DMS114 treated with DMSO at 0.1 percent for 48 hours (cell line): ENCODE measurements around the gene C4orf36.

Source experiments
- DNase-seq: peaks from one replicate; lab custom pipeline; 2025; ENCODE audit not compliant: unreplicated experiment; lab: John Stamatoyannopoulos, UW

The C4orf36 gene, protein sequence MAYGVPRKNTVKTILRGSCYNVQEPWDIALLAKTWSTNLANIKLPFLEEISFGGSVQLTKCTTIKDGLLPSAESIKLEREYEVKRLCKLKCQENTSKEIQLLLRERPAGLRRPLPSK

DNA sequence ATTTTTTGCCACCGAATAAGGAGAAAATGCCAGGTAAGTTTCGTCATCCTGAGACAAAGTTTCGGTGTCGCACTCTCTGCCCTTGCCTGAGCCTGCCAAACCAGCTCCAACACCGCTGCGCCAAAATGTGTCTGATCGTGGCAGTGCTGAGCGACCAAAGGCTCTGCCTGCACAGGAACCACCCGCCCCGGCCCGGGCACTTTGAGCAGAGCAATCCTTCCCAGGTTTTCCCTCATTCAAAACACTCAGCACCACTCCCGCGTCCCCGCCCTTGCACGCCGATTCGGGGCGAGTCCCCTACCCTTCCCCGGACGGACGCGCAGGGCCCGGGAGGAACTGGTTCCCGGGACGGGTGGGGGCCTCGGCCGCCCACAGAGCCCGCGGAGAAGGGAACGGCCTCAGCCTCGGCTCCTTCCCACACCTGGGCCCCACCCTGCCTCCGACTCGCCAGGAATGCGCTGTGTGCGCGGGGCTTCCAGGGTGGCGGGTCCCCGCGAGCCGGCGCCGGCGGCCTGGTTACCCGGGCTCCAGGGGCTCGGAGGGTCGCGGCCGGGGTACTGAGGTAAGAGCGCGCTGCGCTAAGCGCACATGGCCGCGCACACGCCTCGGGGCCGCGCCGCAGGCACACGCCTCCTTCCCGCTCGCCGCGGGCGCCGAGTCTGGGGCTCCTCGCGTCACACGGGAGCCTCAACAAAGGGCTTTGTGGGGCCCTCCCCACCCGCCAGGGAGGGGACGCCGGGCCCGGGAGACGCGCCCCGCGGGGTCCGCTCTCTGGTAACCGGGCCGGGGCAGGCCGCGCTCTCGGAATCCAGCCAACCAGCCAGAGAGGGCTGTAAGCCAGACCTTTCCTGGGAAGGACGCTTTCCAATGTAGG is at the start of gene C4orf36:
C4orf36 (minus strand) TSS at position 661 of the 874 bp plus-strand sequence. CDS start 902 bp downstream, outside the sequence.
- DNase-seq: no peak

DNA sequence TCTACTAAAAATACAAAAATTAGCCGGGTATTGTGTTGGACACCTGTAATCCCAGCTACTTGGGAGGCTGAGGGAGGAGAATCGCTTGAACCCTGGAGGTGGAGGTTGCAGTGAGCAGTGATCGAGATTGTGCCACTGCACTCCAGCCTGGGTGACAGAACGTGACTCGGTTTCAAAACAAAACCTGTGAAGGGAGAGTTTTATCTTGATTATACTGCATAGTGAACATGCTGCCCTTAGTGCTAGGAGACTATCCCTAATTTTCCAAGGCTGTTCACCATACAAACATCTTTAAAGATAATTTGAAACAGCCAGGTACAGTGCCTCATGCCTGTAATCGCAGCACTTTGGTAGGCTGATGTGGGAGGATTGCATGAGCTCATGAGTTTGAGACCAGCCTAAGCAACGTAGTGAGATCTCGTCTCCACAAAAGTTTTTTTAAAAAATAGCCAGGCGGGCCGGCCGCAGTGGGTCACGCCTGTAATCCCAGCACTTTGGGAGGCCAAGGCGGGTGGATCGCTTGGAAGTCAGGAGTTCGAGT is 48.8 kb upstream of the C4orf36 start:
- DNase-seq: no peak

DNA sequence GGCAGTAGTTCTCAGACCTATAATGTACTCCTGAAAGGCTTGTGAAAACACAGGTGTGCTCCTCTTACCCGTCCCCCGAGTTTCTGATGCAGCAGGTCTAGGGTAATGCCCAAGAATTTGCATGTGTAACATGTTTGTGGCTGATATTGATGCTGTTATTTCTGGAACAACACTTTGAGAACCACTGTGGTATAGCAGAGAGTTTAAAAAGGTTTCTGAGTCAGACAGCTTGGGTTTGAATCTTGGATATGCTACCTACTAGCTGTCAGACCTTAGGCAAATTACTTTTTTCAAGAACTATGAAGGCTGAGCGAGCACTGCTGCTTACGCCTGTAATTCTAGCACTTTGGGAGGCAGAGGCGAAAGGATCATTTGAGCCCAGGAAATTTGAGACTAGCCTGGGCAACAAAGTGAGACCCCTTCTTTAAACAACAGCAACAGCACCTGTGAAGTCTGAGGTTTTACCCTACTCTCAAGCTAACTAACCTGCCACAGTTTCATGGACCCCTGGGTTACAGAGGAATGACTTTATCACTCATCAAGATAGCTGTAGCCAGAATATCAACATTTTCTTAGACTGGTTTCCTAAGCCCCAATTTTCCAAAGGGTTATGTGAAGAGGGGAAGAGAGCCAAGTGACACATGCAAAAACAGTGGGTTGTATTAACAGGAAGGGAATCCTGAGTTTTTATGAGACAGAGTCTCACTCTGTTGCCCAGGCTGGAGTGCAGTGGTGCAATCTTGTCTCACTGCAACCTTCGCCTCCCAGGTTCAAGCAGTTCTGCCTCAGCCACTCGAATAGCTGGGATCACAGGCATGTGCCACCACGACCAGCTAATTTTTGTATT is 47.7 kb upstream of the C4orf36 start:
- no peak for DNase-seq

DNA sequence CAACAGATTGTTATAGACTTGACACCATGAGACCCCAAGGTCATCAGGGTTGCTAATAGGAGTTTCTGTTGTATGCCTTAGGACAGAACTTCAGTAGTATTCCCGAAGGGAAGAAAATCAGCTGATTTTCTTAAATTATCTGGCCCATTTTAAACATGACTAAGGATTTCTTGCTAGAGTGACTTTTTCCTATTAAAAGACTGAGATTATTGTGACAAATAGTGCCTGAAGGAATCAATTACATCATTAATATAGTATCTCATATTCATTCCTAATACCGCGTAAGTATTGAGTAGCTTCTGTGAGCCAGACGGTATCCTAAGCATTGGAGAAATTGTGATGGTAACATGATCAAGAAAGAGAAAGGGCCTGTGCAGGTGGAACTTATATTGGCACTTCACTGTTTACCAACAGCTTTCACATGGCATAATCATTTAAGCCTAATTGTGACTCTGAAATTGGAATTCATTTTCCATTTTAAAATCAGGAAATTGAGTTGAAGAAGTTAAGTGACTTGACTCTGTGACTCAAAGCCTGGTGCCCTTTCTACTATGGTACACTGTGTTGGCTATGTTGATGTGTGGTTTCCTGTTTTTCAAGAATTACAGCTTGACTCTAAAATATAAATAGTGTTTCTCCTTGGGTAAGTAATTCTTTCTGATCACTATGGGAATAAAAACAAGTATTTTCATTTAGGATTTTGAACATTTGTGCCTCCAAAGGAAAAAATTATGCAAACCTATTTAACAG is 46.7 kb upstream of the C4orf36 start:
- no peak for DNase-seq

DNA sequence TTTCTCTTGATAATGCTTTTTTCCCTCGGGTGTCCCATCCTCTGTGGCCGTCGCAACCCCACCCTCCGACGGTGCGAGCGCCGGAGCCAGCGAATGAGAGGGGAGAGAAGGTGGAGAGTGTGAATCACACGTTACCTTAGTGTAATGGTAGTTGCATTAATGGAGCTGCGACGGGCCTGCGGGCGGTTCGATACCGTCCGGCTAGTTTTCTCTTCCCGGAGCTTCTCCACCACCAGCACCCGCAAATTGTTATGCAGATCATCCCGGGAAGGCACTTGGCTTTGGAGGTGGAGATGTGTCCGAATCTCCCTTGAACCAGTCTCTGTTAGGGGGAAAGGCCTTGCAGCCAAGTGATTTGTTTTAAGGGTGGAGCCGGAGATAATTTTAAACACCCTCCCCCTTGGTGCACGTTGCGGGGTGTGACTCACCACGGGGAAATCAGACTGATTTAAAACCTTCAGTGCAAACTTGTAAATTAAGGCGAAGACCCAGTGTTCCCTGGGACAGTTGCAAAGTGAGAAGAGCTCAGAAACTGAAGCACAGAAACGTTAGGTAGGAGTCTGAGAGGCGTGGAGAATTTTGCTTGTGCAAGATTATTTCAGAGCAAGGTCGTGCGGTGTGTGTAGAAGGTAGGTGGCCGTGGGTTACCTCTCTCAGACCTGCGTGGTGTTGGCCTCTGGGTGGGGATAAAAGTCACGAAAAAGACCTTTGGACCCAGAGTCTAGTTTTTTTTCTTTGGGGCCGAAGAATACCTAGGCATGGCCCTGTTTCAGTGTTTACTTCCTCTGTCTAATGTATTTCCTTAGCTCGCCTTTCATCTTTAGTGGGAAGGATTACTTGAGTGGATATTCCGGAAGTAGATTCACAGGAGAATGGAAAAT is 43.9 kb upstream of the C4orf36 start:
- no peak for DNase-seq

DNA sequence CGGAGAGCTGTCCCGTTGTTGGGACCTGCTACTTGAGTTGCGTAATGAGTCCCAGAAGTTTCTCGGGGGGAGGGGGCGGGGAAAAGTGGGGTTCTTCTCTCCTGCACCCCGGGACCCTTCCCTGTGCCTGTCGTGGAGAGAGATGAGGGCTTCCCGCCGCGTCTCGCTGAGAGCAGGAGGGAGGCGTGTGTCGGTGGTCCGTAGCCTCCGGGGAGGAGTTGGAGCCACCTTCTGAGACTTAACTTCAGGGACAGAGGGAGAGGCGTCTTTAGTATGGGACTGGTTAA is 43.3 kb upstream of the C4orf36 start:
- no peak for DNase-seq

DNA sequence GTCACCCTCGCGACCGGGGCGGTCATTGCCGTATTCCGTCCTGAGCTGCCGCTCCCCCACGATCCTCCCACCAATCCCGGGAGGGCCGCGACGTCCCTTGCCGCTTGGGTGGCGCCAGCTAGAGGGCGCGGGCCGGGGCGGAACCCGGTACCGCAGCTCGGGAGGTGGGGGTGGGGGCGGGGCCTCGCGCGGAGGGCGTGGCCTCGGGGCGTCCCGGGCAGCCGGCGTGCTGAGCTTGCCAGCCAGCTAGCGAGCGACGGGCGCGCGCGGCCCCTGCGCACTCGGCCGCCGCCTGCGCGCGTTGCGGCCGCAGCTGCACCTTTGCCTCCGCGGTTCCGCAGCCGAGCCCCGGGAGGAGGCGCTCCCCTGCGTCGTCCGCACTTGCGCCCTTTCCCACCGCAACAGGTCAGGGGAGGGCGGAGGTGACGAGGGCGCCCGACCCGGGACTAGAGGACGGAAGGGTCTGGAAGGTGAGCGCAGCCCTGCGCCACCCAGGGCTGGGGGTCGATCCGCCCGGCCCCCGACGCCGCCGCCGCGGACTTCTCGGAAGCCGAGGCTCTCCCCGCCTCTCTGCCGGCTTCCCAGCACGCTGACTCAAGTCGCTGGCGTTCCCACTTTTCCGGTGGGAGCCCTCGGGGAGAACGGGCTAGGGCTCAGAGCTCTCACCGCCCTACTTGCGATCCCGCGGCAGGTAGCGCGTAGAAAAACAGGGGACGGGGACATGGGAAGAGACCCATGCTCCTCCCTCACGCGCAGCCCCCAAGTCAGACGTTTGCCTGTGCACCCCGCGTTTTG is 42.7 kb upstream of the C4orf36 start, which contains the start of gene AFF1:
AFF1 (plus strand) TSS at position 241 of the 795 bp plus-strand sequence. CDS start 13,523 bp downstream, outside the sequence.
- peak; percentile 53 for DNase-seq

DNA sequence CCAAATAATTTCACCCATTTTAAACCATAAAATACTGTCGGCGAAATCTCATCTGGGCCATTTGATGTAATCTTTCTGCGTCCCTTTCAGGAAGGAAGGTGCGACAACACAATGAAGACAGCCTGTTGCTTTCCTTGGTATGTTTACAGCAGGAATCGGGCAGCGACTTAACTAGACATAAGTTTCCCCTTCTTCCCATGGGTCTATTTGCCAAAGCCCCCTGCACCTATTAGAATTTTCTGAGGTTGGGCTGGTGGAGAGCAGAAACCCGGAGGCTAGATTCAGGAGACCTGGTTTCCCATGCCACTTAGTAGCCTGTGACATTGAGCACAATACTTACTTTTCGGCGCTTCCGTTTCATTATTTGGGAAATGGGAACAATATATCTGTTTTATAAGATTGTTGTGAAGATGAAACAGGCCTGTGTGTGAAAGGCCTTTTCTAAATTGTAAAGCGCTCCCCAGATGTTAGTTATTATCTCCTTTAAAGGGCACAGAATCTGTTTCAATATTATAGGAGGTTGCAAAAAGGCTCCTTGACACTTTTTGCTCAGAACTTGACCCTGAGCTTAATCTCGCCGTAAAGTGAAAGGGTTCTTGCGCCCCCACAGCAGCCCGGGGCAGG is 42.0 kb upstream of the C4orf36 start:
- no peak for DNase-seq

DNA sequence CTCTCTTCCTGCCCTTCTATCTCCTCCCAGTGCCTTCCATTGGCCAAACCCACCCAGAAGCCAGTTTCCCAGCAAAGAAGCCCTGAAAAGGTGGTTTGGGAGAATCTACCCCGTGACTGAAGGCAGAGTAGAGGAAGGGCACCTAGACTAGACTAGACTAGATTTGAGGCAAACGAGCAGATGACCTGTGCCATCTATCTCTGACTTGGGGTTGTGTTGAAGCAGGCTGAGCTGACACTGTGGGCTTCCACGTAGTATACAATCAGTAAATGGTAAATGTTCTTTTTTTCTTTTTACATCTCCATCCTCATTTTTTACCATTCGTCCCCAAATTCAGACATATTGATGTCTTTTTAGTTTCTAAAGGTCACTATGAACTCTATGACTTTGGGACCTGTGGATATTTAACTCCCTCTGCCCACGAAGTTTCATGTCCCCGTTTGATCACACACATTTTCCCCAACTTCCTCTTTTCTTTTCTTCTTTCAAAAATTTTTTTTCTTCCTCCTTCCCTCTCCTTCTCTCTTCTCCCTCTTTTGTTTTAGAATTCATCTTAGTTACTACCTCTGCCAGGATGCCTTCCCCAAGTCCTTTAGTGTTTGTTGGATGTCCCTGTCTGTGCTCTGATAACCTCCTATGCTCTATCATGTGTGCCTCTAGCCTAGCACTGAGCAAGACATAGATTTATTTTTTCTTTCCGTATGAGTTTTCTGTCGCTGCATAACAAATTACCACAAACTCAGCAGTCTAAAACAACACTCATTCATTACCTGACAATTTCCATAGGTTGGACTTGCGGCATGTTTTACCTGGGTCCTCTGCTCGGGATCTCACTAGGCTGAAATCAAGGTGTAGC is 36.4 kb upstream of the C4orf36 start:
- DNase-seq: no peak

DNA sequence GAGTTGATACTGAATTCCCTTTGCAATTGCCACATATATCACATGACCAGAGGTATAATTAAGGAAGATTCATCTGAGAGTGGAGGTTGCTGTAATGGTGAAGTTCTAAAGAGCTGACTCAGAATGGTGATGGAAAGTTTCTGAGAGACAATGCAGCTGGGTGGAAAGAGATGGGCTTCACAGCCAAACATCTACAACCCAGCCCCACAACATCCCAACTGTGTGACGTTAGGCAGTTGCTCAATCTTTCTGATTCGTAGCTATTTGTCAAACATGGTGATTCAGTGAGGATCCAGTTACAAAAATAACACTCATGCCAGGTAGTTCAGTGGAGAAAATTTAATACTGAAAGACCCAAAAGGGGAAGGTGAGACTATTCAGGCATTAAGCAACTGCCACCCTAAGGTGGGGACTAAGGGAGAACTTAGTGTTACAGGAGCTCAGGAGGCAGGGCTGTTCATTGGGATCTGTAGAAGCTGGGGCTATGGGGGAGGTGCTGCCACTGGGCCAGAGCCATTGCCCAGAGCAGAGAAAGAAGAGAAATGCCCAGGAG is 35.7 kb upstream of the C4orf36 start:
- DNase-seq: no peak

DNA sequence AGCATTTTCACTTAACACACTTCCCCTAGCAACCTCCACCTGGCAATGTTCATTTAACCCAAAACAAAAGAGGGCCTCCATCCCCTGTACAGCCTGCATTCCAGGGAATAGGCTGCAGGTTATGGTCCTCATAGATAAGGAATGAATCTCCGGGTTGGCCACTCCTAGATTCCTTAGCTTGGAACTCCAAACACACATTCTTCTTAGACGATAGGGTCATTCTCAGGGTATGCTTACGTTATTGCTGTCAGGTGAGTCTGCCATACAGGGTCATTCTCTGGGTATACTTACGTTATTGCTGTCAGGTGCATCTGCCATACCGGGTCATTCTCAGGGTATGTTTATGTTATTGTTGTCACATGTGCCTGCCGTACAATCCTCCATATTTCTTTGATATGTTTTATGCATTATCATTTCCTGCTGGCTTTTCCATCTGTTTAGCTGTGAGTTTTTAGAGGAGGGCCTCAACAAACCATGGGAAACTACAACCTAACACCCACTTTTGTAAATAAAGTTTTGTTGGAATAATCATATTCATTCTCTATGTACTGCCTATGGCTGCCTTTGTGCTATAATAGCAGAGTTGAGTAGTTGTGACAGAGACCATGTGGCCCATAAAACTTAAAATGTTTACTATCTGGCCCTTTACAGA is 34.3 kb upstream of the C4orf36 start:
- no peak for DNase-seq

DNA sequence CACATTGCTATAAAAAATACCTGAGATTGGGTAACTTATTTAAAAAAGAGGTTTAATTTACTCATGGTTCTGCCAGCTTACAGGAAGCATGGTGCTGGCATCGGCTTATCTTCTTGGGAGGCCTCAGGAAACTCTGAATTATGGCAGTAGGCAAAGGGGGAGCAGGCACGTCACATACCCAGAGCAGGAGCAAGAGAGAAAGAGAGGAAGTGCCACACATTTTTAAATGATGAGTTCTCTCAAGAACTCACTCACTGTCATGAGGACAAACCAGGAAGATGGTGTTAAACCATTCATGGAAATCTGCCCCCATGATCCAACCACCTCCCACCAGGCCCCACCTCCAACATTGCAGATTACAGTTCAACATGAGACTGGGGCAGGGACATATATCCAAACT is 32.6 kb upstream of the C4orf36 start:
- no peak for DNase-seq

DNA sequence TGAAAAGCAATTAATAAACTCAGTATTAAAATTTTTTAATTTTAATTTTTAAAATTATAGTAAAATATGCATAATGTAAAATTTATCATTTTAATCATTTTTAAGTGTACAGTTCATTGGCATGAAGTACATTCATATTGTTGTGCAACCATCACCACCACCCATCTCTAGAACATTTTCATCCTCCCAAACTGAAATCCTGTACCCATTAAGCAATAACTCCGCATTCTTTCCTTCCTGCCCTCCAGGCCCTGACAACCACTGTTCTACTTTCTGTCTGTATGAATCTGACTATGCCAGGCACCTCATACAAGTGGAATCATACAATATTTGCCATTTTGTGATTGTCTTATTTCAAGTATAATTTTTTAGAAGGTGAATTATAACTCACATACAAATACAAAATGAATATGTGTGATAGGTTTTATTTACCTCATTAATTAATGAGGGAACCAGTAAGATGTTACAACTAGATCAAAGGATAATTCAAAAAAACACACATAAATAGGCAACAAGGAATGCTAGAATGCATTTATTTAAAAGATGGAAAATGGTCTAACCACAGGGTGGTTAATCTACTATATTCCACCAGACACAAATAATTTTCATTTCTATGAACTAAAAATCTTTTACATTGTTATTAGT is 29.5 kb upstream of the C4orf36 start:
- no peak for DNase-seq

DNA sequence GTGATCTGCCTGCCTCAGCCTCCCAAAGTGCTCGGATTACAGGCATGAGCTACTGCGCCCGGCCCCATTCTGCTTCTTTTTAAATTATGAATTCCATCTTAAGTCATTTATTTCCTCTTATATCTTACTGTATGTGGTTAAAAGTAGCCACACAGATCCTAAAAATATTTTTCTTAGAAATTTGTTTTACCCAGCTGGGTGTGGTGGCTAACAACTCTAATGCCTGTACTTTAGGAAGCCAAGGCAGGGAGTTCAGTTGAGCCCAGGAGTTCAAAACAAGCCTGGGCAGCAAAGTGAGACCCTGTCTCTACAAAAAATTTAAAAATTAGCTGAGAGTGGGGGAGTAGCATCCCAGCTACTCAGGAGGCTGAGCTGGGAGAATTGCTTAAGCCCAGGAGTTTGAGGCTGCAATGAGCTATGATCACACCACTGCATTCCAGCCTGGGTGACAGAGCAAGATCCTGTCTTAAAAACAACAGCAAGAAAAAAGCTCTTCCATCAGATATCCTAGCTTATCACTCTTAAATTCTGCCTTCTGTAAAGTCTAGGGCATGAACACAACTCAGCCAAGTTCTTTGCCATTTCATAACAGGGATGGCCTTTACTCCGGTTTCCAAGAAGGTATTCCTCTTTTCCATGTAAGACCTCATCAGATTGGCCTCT is 27.5 kb upstream of the C4orf36 start:
- no peak for DNase-seq

DNA sequence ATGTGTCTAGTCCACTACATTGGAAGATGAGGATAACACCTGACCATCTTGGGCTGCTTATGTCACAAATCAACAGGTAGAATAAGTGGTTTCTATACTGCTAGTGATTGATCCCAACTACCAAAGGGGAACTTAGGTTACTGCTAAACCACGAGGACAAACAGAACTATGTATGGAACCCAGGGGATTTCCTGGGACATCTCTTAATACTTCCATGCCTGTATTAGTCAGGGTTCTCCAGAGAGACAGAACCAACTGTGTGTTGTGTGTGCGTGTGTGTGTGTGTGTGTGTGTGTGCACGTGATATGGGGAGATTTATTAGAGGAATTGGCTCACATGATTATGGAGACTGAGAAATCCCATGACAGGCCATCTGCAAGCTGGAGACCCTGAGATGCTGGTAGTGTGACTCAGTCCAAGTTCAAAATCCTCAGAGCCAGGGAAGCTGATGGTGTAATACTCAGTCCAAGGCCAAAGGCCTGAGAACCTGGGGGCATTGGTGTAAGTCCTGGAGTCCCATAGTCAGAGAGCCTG is 26.4 kb upstream of the C4orf36 start:
- DNase-seq: no peak
